Measurements from ENCODE around the gene KLF9. TPM values are rescaled to one million over a fixed set of nuclear protein-coding genes. Genes with fewer than 3 reads are reported as not detected.

The KLF9 gene
- total and polyA plus RNA-seq, 2 donors (not counting 1 experiment from before 2014, with no cell fraction given), result 27.0 to 27.6 TPM

- no peak for TF ChIP-seq EZH2 (IDR thresholded peaks at IDR 0.05; ENCODE audit: low read length, missing control alignments)
- TF ChIP-seq, protein P1, sequence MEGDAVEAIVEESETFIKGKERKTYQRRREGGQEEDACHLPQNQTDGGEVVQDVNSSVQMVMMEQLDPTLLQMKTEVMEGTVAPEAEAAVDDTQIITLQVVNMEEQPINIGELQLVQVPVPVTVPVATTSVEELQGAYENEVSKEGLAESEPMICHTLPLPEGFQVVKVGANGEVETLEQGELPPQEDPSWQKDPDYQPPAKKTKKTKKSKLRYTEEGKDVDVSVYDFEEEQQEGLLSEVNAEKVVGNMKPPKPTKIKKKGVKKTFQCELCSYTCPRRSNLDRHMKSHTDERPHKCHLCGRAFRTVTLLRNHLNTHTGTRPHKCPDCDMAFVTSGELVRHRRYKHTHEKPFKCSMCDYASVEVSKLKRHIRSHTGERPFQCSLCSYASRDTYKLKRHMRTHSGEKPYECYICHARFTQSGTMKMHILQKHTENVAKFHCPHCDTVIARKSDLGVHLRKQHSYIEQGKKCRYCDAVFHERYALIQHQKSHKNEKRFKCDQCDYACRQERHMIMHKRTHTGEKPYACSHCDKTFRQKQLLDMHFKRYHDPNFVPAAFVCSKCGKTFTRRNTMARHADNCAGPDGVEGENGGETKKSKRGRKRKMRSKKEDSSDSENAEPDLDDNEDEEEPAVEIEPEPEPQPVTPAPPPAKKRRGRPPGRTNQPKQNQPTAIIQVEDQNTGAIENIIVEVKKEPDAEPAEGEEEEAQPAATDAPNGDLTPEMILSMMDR (conservative IDR thresholded peaks at IDR 0.05 in 1 of 2, IDR thresholded peaks at IDR 0.05 in 1 of 2; ENCODE audit: low read depth in 1 of 2, low read length in 2 of 2), result no peak
- Histone ChIP-seq H2AFZ (ENCODE audit: low read length) (no peak overlapping the region), H3K27ac (ENCODE audit: insufficient read depth, low read length) (no peak overlapping the region), H3K36me3 (ENCODE audit: control insufficient read depth, insufficient read depth, low read length) (no peaks in the 10 kb centered on the region), H3K4me2 (ENCODE audit: extremely low read depth, insufficient read depth, low read length) (no peak overlapping the region), H3K4me3 (replicated peaks in 1 of 4; ENCODE audit: control extremely low read depth in 1 of 4, insufficient read depth in 1 of 4, low read depth in 3 of 4, low read length in 4 of 4) (no peak overlapping the region), H3K9ac (ENCODE audit: insufficient read depth, low read length) (no peak overlapping the region), H3K27me3 (ENCODE audit: control insufficient read depth, insufficient read depth, low read length) (no peaks in the 10 kb centered on the region), H3K79me2 (ENCODE audit: control insufficient read depth, insufficient read depth, low read length) (no peaks in the 10 kb centered on the region), H3K9me3 (ENCODE audit: control insufficient read depth, insufficient read depth, low read depth, low read length) (no peaks in the 10 kb centered on the region), H4K20me1 (ENCODE audit: control insufficient read depth, extremely low read depth, insufficient read depth, low read length) (no peaks in the 10 kb centered on the region), H3K4me1 (ENCODE audit: control insufficient read depth, extremely low read depth, insufficient read depth, low read length) (no peaks in the 10 kb centered on the region)
- DNase-seq (ENCODE audit: low read depth in 2 of 2), result no peak
These were observed 39.4 kb downstream of the KLF9 start for GRCh38 chr9:70374962-70375618.

DNA sequence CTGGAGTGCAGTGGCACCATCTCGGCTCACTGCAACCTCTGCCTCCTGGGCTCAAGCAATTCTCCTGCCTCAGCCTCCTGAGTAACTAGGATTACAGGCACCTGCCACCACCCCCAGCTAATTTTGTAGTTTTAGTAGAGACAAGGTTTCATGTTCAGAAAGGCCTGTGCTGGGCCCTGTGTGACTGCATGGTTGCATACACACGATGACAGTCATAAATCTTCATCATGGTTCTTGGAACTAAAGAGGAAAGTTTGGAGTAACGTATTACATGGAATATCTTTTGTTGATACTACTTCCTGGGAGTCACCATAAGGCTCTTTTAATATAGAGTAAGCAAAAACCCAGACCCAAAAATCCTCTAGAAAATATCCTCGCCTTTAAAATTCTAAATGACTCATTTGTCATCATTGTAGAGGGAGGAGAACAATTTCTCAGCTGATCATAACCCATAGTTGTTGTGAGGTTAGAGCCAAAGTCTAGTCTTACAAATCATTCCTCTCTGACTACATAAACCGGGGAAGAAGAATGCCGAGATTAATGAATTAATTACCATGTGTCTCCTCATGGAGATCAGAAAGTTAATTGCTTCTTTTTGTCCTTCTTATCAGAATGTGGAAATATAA lies 47.0 kb downstream of the KLF9 start:
- H3K27me3 ChIP-seq (ENCODE audit: control insufficient read depth, insufficient read depth, low read length), result no peaks in the 10 kb centered on the region
- no peak overlapping the region for H2AFZ ChIP-seq (ENCODE audit: low read length)
- DNase-seq (ENCODE audit: low read depth in 2 of 2), result no peak
- no peaks in the 10 kb centered on the region for H3K79me2 ChIP-seq (ENCODE audit: control insufficient read depth, insufficient read depth, low read length)
- TF ChIP-seq, protein P1 (conservative IDR thresholded peaks at IDR 0.05 in 1 of 2, IDR thresholded peaks at IDR 0.05 in 1 of 2; ENCODE audit: low read depth in 1 of 2, low read length in 2 of 2), result no peak
- no peak for TF ChIP-seq EZH2 (IDR thresholded peaks at IDR 0.05; ENCODE audit: low read length, missing control alignments)
- no peak overlapping the region for H3K4me2 ChIP-seq (ENCODE audit: extremely low read depth, insufficient read depth, low read length)
- no peaks in the 10 kb centered on the region for H3K9me3 ChIP-seq (ENCODE audit: control insufficient read depth, insufficient read depth, low read depth, low read length)
- no peaks in the 10 kb centered on the region for H3K36me3 ChIP-seq (ENCODE audit: control insufficient read depth, insufficient read depth, low read length)
- no peak overlapping the region for H3K9ac ChIP-seq (ENCODE audit: insufficient read depth, low read length)
- H4K20me1 ChIP-seq (ENCODE audit: control insufficient read depth, extremely low read depth, insufficient read depth, low read length), result no peaks in the 10 kb centered on the region
- no peak overlapping the region for H3K4me3 ChIP-seq (replicated peaks in 1 of 4; ENCODE audit: control extremely low read depth in 1 of 4, insufficient read depth in 1 of 4, low read depth in 3 of 4, low read length in 4 of 4)
- H3K27ac ChIP-seq (ENCODE audit: insufficient read depth, low read length), result no peak overlapping the region
- H3K4me1 ChIP-seq (ENCODE audit: control insufficient read depth, extremely low read depth, insufficient read depth, low read length), result no peaks in the 10 kb centered on the region

DNA sequence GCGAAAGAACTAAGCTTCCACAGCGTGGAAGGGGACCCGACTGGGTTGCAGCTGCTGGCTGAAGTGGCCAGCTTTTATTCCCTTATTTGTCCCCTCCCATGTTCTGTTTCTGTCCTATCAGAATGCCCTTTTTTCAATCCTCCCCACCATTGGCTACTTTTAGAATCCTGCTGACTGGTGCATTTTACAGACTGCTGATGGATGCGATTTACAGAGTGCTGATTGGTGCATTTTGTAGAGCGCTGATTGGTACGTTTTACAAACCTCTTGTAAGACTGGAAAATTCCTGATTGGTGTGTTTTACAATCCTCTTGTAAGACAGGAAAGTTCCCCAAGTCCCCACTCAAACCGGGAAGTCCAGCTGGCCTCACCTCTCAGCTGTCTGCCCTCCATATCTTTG lies 50.7 kb downstream of the KLF9 start:
- H3K9me3 ChIP-seq (ENCODE audit: control insufficient read depth, insufficient read depth, low read depth, low read length), result no peaks in the 10 kb centered on the region
- TF ChIP-seq, protein P1 (conservative IDR thresholded peaks at IDR 0.05 in 1 of 2, IDR thresholded peaks at IDR 0.05 in 1 of 2; ENCODE audit: low read depth in 1 of 2, low read length in 2 of 2), result no peak
- no peak for TF ChIP-seq EZH2 (IDR thresholded peaks at IDR 0.05; ENCODE audit: low read length, missing control alignments)
- H2AFZ ChIP-seq (ENCODE audit: low read length), result no peak overlapping the region
- no peaks in the 10 kb centered on the region for H4K20me1 ChIP-seq (ENCODE audit: control insufficient read depth, extremely low read depth, insufficient read depth, low read length)
- no peak overlapping the region for H3K4me3 ChIP-seq (replicated peaks in 1 of 4; ENCODE audit: control extremely low read depth in 1 of 4, insufficient read depth in 1 of 4, low read depth in 3 of 4, low read length in 4 of 4)
- H3K27me3 ChIP-seq (ENCODE audit: control insufficient read depth, insufficient read depth, low read length), result no peaks in the 10 kb centered on the region
- no peak overlapping the region for H3K9ac ChIP-seq (ENCODE audit: insufficient read depth, low read length)
- H3K4me2 ChIP-seq (ENCODE audit: extremely low read depth, insufficient read depth, low read length), result no peak overlapping the region
- H3K79me2 ChIP-seq (ENCODE audit: control insufficient read depth, insufficient read depth, low read length), result no peaks in the 10 kb centered on the region
- H3K27ac ChIP-seq (ENCODE audit: insufficient read depth, low read length), result no peak overlapping the region
- H3K4me1 ChIP-seq (ENCODE audit: control insufficient read depth, extremely low read depth, insufficient read depth, low read length), result no peaks in the 10 kb centered on the region
- H3K36me3 ChIP-seq (ENCODE audit: control insufficient read depth, insufficient read depth, low read length), result no peaks in the 10 kb centered on the region
- no peak for DNase-seq (ENCODE audit: low read depth in 2 of 2)

All from fibroblast of lung (primary cell).